ENCODE data around the gene P2RY13.

The P2RY13 gene

GRCh38 chr3:151329363-151329762 is at the start of gene P2RY13:
Gene P2RY13, minus strand, starts transcription at chr3:151329549. Its CDS starts 21 bp downstream, at chr3:151329528.
- no peak for DNase-seq

- no peak for DNase-seq
These were observed 48.5 kb upstream of the P2RY13 start for GRCh38 chr3:151377768-151378385.

- no peak for DNase-seq
These were observed 42.9 kb upstream of the P2RY13 start for GRCh38 chr3:151372063-151372820.

DNA sequence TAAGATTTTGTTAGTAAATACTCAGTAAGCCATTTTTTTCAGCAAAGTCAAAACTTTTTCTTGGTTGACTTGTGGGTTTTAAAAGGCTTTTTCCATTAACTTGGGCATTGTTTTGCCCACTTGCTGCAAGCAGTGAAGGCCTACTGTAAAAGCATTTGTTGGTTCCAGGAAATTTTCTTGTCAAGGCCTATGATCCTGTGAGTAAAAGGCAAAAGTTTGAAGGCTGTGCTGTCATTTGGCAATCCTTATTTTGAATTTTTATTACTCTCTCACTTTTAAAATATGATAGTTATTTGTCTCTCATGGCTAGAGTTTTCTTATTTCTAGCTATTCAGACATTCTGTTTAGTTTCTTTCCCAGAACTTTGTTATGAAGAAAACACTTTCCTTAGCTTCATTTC is 42.2 kb upstream of the P2RY13 start:
- DNase-seq = no peak

- no peak for DNase-seq
These were observed 38.1 kb upstream of the P2RY13 start for GRCh38 chr3:151367448-151367847.

- no peak for DNase-seq
These were observed 37.6 kb upstream of the P2RY13 start for GRCh38 chr3:151366993-151367392.

DNA sequence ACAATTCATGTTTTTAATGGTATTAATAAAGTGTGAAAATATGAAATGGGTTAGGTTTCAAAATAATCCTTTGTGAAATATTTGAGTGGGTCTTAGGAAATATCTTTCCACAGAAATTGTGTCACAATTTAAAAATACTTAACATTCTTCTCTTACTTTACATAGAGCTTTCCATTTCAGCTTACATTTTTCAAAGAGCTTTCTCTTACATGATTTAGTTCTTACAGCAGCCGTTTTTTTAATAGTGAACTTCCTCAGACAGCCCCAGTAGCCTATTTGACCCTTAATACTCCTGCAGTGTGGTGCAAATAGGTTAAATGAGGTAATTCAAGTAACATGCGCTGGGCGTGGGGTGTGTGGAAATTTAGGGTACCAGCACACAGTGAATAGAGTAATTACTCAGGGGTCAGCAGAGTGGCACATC is 33.4 kb upstream of the P2RY13 start:
- no peak for DNase-seq

GRCh38 chr3:151357463-151357850 is 28.1 kb upstream of the P2RY13 start:
- DNase-seq = no peak

GRCh38 chr3:151356794-151357462 is 27.6 kb upstream of the P2RY13 start:
- no peak for DNase-seq

GRCh38 chr3:151351648-151352047 is 22.3 kb upstream of the P2RY13 start:
- DNase-seq = no peak

GRCh38 chr3:151351219-151351618 is 21.9 kb upstream of the P2RY13 start:
- DNase-seq = no peak

GRCh38 chr3:151350656-151351055 is 21.3 kb upstream of the P2RY13 start:
- DNase-seq = no peak

GRCh38 chr3:151347432-151347831 is 18.1 kb upstream of the P2RY13 start:
- no peak for DNase-seq

GRCh38 chr3:151346292-151346691 is 16.9 kb upstream of the P2RY13 start:
- no peak for DNase-seq

DNA sequence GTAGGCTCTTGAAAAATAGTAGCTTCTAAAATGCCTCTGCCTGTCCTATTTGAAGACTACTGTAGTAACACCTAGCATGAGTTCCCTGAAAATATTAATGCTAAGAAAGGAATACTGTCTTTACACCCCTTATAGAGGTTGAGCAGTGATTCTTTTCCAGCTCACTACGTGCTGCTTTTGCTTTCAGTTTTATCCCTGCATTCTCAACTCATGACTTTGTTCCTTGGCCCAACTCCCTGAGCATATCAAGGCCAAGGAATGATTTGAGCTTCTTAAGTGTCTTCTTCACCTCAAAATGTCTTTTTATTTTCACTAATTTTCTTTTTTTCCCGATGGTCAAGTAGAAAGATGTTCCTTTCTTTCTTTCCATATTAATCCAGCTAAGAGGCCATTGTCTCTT is 16.5 kb upstream of the P2RY13 start:
- no peak for DNase-seq

DNA sequence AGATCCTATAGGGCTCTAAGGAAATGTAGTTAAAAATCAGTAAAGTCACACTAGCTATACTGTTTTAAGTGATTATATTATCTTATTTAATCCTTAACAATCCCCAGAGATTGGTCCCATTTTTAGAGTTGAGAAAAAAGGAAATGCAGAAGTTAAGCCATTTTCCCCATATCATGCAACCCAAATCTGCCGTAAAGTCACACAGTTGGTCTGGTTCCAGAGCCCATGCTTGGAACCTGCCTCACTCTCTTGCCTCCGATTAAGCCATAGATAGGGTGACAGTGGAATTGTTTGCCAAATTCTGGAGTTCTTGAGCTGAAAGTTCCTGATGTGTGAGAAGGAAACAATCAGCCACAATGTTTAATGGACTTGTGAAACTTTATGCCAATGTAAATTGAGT is 2.3 kb upstream of the P2RY13 start:
- no peak for DNase-seq

- no peak for DNase-seq
These were observed 1.6 kb upstream of the P2RY13 start for GRCh38 chr3:151330899-151331298.

- no peak for DNase-seq
These were observed 1.0 kb upstream of the P2RY13 start for GRCh38 chr3:151330379-151330778.

- DNase-seq = no peak
These were observed 902 bp downstream of the P2RY13 start for GRCh38 chr3:151328298-151328995.

DNA sequence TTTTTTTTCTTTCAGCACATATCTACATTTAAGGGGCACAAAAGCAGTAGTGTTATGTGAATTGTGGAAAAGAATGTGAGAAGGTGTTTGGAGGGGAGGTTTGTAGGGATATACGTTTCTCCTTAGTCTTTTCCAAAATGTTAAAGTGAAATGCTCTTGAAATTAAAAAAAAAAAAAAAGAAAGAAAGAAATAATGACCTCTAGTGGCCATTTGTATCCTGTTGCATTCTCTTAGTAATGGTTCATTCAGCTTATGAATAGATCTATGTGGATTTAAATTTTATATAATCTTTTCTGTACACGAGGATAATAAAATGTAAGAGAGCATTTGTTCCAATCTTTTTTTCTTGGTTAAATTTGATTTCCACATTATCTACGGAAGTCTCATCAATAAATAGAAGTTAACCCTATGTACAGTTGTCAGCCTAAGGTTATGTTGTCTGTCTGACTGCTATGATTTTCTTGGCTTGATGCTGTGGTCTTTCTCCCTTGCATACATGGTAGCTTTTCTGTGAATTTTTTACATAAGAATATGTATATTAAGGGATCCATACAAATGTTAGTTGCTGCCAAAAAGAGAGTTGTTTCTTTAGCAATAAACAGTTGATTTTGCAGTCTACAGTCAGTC is 1.7 kb downstream of the P2RY13 start:
- DNase-seq = peak in 1 of 6 experiments; percentile 3

DNA sequence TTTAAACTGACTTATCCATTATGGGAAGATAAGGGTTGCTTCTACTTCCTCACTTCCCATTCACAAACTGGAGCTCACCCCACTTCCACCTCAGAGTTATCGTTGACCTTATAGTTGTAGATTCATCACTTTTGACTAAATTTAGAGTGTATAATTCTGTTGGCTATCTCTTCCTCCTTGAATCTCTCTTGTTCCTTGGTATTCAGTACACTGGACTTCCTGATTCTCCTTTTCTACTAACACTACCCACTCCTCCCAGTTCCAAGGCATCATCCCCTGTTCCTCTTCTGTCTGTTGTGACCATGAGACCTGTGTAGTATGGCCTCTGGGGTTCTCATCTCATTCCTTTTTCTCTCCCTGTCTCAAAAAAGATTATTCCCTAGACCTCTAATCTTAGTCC is 6.8 kb downstream of the P2RY13 start:
- DNase-seq = no peak

DNA sequence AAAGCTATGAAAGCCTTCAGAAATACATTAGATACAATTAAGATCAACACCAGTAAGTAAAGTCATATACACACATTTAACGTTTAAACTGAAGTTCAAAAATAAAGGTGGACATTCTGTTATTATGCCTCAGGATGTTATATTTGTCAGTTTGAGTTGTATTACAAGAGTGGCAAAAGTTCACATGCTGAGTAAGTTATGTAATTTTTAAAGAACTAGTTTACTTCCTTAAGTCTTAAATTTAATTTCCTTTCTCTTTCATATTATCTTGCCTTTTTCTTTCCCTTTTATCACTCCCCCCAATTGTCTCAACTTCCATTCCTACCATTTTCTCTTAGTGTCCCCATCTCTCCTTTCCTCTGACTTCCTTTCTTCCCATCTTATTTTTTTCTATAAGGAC is 7.8 kb downstream of the P2RY13 start:
- DNase-seq = no peak

GRCh38 chr3:151320131-151320530 is 9.2 kb downstream of the P2RY13 start:
- no peak for DNase-seq
